Measurements from ENCODE around the gene TMEM119.
"Not testable (repeated sequence)": the region's sequence is repeated elsewhere in the genome, so short reads cannot be mapped to it uniquely, and the experiment has no call there.

TMEM119 gene

DNA sequence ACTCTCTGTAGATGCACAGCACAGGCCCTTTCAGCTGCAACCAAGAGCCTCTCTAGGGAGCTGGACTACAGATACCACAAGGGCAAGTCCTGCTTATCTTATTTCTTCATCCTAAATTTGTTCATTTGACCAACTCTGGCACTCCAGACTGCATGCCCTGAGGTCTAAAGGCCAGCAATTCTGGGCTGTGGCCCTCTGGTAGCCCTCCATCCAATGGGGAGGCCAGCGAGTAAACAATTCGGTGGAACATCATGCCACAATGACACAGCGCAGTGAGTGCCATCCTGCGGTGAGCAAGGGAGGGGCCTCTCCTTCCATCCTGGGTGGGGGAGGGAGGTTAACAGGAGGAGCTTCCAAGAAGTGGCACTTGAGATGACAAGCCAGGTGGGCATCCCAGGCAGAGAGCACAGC, 36.5 kb upstream of the TMEM119 start:
- no peak for FAIRE-seq

GRCh38 chr12:108633534-108634248, 35.8 kb upstream of the TMEM119 start, which contains the start of gene SELPLG:
SELPLG (minus strand) TSS chr12:108633894; CDS start chr12:108624307, 9,587 bp downstream.
- no peak for FAIRE-seq

DNA sequence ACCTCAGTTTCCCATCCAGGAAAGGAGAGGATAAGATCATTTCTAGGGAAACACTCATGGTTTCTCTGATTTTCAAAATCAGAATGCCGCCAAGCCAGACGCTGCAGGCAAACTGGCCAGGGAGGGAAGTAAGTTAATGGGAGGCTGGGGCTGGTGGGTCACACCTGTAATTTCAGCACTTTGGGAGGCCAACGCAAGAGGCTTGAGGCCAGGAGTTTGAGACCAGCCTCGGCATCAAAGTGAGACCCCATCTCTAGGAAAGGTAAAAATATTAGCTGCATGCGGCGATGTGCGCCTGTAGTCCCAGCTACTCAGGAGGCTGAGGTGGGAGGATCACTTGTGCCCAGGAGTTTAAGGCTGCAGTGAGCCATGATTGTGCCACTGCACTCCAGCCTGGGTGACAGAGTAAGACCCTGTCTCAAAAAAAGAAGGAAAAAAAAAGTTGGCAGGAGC, 35.2 kb upstream of the TMEM119 start:
- FAIRE-seq: no peak

GRCh38 chr12:108631261-108631660, 33.4 kb upstream of the TMEM119 start:
- FAIRE-seq: not testable (repeated sequence)

DNA sequence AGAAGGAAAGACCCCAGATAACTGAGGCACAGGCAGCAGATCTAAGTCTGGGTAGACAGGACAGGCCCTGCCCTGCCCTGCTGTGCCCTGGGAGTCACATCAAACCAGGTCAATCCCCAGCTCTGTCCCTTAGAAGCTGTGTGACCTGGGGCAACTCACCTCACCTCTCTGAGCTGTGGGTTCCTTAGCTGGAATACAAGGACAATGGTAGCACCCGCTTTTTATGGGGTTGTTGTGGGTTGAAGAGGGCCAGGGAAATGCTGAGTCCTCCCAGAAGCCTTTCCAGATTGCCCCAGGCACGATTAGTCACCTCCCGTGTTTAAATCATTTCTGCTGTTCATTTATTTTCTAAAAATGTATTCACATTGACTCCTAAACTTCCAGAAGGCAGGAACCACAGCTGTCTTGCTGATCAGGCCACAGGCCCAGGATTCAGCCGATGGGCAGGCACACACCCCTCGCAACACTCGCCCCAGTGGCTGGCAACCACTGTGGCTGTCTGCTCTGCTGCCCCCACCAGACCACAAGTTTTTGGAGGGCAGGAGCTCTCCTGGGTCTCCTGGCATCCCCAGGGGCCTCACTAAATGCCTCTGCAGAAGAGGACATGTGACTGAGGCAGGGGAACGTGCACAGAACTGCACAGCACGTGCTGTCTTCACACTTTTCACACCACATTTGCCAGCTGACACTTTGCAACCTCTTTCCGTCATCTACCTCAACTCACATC, 32.8 kb upstream of the TMEM119 start:
- no peak for FAIRE-seq

GRCh38 chr12:108629824-108630476, 32.1 kb upstream of the TMEM119 start:
- FAIRE-seq: no peak

GRCh38 chr12:108629151-108629550, 31.3 kb upstream of the TMEM119 start:
- no peak for FAIRE-seq

DNA sequence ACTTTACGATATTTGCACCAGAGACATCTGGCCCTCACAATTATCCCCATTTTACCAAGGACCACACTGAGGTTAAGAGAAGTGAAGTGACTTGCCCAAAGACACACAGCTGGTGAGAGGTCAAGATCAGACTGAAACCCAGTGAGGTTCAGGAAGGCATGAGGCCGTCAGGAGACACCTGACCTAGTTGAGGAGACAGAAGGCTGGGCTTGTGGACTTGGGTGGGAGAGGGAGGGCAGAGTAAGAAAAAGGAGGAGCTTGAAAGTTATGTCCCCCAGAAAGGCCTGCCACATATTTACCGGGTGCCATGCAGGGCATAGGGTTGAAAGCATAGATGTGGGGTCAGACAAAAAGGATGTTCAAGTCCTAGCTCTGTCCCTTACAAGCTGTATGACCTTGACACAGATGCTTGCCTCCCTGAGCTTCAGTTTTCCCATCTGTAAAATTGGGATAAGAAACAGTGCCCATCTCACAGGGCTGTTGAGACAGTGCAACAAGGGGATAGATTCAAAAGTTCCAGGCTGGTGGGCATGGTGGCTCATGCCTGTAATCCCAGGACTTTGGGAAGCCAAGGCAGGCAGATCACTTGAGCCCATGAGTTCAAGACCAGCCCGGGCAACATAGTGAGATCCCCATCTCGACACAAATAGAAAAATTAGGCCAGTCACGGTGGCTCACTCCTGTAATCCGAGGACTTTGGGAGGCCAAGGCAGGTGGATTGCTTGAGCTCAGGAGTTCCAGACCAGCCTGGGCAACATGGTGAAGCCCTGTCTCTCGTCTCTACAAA, 29.4 kb upstream of the TMEM119 start:
- FAIRE-seq: no peak

DNA sequence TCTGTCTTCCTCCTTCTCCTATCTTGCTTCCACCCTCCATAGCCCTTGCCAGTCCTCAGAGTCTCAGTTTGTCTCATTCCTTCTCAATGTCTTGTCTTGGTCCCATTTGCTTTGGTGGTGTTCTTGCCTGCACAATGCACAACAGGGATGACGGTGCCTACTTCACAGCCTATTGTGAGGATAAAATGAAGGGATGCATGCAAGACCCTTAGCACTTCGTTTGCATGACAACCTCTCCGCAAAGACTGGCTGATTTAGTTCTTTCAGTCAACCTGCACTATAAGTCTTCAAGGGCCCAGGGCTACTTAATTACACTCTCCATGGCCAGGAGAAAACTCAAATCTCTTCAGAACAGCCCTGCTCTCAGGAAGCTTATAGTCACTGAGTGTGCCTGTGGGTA, 27.3 kb upstream of the TMEM119 start:
- no peak for FAIRE-seq

DNA sequence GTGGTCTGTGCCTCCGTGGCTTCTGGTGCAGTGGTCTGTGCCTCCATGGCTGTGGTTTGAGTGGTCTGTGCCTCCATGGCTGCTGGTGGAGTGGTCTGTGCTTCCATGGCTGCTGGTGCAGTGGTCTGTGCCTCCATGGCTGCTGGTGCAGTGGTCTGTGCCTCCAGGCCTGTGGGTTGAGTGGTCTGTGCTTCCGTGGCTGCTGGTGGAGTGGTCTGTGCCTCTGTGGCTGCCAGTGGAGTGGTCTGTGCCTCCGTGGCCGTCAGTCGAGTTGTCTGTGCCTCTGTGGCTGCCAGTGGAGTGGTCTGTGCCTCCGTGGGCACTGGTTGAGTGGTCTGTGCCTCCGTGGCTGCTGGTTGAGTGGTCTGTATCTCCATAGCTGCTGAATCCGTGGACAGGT, 25.7 kb upstream of the TMEM119 start:
- no peak for FAIRE-seq

DNA sequence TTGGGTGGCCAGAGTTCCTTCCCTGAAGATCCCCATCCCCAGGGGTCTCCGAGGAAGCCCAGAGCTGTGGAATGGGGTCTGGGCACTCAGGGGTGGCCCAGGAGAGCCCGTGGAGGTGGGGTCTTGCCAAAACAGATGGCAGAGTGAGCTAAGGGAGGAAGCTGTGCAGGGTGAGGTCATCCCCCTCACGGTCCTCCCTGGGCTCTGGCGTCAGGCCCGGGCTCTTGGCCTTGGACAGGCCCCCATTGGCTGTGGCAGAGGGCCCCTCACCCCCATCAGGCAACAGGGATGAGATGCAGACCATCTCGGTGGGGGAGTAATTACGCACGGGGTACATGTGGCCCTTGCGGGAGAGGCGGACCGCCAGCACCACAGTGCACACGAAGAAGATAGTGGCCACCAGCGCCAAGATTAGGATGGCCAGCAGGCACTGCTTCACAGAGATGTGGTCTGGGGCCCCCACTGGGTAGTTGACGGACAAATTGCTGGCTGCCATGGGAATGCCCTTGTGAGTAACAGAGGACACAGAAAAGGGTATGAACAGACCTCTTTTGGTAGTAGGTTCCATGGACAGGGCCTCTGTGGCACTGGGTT, 25.1 kb upstream of the TMEM119 start:
- FAIRE-seq: no peak

GRCh38 chr12:108622421-108622820, 24.5 kb upstream of the TMEM119 start:
- FAIRE-seq: no peak

- no peak for FAIRE-seq
Measured at GRCh38 chr12:108621161-108621560, 23.3 kb upstream of the TMEM119 start.

DNA sequence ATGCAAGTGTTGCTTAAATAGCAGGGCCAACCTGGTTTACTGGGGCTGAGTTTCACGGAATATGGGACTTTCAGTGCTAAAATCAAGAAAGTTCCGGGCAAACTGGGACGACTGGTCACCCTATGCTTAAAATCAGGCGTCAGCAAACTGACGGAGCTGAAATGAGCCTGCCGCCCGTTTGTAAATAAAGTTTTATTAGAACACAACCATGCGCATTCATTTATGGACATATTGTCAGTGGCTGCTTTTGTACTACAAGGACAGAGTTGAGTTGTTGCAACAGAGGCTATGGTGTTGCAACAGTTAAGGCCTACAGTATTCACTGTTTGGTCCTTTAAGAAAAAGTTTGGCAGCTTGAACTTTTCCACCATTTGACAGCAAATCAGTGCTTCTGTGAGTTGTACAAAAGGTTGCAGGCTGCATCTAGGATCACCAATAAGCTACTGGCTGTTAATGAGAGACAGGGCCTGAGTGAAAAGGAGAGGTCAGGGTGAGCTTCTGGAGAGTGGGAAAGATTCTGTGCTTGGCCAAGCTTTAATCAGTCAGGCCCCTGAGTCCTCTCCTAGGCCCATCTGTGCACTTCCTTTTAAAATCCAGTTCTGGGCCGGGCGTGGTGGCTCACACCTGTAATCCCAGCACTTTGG, 22.5 kb upstream of the TMEM119 start:
- no peak for FAIRE-seq

GRCh38 chr12:108619369-108620160, 21.7 kb upstream of the TMEM119 start:
- no peak for FAIRE-seq

DNA sequence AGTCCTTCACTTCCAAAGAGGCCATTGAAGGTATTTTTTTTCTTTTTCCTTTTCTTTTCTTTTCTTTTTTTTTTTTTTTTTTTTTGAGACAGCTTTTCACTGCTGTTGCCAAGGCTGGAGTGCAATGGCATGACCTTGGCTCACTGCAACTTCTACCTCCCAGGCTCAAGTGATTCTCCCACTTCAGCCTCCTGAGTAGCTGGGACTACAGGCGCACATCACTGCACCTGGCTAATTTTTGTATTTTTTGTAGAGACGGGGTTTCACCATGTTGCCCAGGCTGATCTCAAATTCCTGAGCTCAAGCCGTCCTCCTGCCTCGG, 21.0 kb upstream of the TMEM119 start:
- not testable (repeated sequence) for FAIRE-seq

GRCh38 chr12:108618079-108618952, 20.4 kb upstream of the TMEM119 start:
- FAIRE-seq: no peak

DNA sequence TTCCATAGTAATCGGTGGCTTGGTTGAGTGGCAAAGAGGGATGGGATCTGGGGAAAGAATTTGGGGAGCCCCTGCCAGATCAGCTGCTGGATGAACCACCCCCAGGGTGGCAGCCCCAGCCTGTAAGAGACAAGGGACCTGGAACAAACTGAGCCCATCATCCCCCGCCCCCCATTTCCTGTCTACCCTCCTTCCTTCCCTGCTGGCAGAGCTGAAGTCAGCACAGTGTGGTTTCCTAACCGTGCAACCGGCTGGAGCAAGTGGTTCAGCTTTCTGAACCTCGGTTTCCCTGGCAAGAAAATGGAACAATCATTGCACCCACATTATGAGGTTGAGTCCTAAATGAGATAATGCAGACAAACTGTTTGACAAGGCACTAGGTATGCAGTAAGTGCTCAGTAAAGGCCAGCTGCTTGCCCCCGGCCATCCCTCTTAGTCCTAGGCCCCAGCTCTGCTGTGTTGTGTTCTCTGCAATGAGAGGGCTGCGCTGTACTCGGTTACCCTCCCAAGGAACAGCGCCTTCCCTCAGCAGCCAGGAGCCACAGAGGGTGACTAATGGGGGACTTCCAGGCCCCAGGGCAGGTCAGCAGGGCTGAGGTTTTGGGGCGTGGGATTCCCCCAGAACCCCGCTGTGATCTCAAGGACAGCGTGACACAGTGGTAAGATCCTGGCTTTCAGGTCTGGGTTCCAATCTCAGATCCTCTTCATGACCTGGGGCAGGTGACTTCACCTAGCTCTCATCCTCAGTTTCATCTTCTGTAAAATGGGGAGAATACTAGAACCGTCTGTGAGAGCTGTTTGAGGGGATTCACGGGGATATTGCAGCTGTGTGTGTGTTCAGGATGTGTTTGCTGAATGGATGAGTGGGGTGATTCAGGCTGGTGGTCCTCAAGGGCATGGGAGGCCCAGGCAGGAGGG, 19.3 kb upstream of the TMEM119 start:
- no peak for FAIRE-seq

DNA sequence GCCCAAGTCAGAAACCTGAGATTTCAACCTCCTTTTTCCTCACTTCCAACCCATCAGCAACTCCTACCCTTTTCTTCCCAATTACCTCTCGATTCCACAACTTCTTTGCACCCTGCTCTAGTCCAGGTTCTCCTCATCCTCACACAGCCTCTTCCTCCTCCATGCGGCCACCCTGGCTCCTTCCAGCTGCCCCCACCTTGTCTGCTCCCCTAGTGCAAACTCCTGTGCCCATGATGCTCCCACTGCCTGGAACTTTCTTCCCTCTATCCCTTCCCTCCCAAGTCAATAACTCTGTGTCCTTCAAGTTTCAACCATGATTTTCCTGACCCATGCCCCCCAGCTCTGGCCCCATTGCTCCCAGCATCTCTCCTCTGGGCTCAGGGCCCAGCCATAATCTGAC, 18.5 kb upstream of the TMEM119 start:
- FAIRE-seq: no peak

All from endometrium (tissue), 2 donors.